Measurements from ENCODE around the gene S1PR5. TPM values are rescaled to one million over a fixed set of nuclear protein-coding genes. Genes with fewer than 3 reads are reported as not detected.

The S1PR5 gene
- total and polyA plus RNA-seq, 9 of the 15 experiments (the other 6 are each of a cell fraction or from before 2014, with no cell fraction given): 0.03 to 0.54 (median 0.35) TPM; not detected in 4

GRCh38 chr19:10505583-10506229 lies 11.5 kb downstream of the S1PR5 start (continued):
- TF ChIP-seq, protein P1, sequence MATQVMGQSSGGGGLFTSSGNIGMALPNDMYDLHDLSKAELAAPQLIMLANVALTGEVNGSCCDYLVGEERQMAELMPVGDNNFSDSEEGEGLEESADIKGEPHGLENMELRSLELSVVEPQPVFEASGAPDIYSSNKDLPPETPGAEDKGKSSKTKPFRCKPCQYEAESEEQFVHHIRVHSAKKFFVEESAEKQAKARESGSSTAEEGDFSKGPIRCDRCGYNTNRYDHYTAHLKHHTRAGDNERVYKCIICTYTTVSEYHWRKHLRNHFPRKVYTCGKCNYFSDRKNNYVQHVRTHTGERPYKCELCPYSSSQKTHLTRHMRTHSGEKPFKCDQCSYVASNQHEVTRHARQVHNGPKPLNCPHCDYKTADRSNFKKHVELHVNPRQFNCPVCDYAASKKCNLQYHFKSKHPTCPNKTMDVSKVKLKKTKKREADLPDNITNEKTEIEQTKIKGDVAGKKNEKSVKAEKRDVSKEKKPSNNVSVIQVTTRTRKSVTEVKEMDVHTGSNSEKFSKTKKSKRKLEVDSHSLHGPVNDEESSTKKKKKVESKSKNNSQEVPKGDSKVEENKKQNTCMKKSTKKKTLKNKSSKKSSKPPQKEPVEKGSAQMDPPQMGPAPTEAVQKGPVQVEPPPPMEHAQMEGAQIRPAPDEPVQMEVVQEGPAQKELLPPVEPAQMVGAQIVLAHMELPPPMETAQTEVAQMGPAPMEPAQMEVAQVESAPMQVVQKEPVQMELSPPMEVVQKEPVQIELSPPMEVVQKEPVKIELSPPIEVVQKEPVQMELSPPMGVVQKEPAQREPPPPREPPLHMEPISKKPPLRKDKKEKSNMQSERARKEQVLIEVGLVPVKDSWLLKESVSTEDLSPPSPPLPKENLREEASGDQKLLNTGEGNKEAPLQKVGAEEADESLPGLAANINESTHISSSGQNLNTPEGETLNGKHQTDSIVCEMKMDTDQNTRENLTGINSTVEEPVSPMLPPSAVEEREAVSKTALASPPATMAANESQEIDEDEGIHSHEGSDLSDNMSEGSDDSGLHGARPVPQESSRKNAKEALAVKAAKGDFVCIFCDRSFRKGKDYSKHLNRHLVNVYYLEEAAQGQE (IDR thresholded peaks at IDR 0.05; ENCODE audit: borderline replicate concordance): peak; percentile 26; the same call in 1 of the 2 replicates
- TF ChIP-seq, protein P1 (CRISPR knock-in tag; IDR thresholded peaks at IDR 0.05; ENCODE audit: low read depth): no peak
- TF ChIP-seq MED1 (CRISPR knock-in tag; IDR thresholded peaks at IDR 0.05; ENCODE audit: borderline replicate concordance): no peak
- no peak for TF ChIP-seq PTTG1 (tag; IDR thresholded peaks at IDR 0.05; ENCODE audit: low read depth)
- peak; percentile 67 for TF ChIP-seq CREM (IDR thresholded peaks at IDR 0.05; ENCODE audit: low read depth)
- no peak for TF ChIP-seq POLR3A (IDR thresholded peaks at IDR 0.05; ENCODE audit: borderline replicate concordance, extremely low read depth, insufficient read depth, insufficient read length)
- TF ChIP-seq NR2F6 (CRISPR knock-in tag; IDR thresholded peaks at IDR 0.05): no peak
- no peak for TF ChIP-seq POLR2B (IDR thresholded peaks at IDR 0.05; ENCODE audit: low read depth, partially characterized antibody)
- TF ChIP-seq RAD21 (CRISPR knock-in tag; conservative IDR thresholded peaks at IDR 0.05 in 1 of 2, IDR thresholded peaks at IDR 0.05 in 1 of 2): peak in 1 of 2 experiments; percentile 49; a peak in 2 of 4 replicates
- TF ChIP-seq EP400 (IDR thresholded peaks at IDR 0.05): peak; percentile 43
- TF ChIP-seq RCOR1 (IDR thresholded peaks at IDR 0.05; ENCODE audit: borderline replicate concordance in 1 of 2, low read depth in 2 of 2, low read length in 2 of 2): 0 out of 4 replicates have a peak, but pooled peaks of 1 of the 2 experiments have one; percentile 15
- no peak for TF ChIP-seq FOS (IDR thresholded peaks at IDR 0.05; ENCODE audit: extremely low read depth, insufficient read length)
- no peak for TF ChIP-seq ZNF121 (CRISPR knock-in tag; conservative IDR thresholded peaks at IDR 0.05)
- peak; percentile 82 to 90 (median 85) for TF ChIP-seq CTCF (IDR thresholded peaks at IDR 0.05 in 2 of 3, conservative IDR thresholded peaks at IDR 0.05 in 1 of 3; ENCODE audit: insufficient read depth in 2 of 3, low read depth in 1 of 3, low read length in 3 of 3)
- TF ChIP-seq MYNN (IDR thresholded peaks at IDR 0.05): peak; percentile 72
- TF ChIP-seq MYNN (CRISPR knock-in tag; IDR thresholded peaks at IDR 0.05): no peak
- TF ChIP-seq HNRNPLL (IDR thresholded peaks at IDR 0.05; ENCODE audit: low read depth, low read length, poor library complexity, severe bottlenecking): no peak
- peak; percentile 69 for TF ChIP-seq BHLHE40 (IDR thresholded peaks at IDR 0.05; ENCODE audit: low read length)
- no peak for TF ChIP-seq ETS2 (tag; IDR thresholded peaks at IDR 0.05; ENCODE audit: borderline replicate concordance, poor library complexity, severe bottlenecking)

Measured in K562 (cell line).